WTC11 (cell line): ENCODE results near the gene BMPER.

Experiments
- CTCF ChIP-seq: fragments of 200-600 bp; IDR thresholded peaks from 2 replicates; pipeline ENCODE4 v1.8.0; 2022; ENCODE audit warnings: antibody characterized with exemption
- E2F4 ChIP-seq: sonication (generic); formaldehyde crosslinking; IDR thresholded peaks from 2 replicates; pipeline ENCODE4 v1.8.1; 2022; ENCODE audit warnings: low read depth, mild to moderate bottlenecking, moderate library complexity, missing genetic modification reagents, borderline replicate concordance
- FOXK1 ChIP-seq: sonication (generic); formaldehyde crosslinking; IDR thresholded peaks from 2 replicates; pipeline ENCODE4 v1.8.0; 2022; ENCODE audit warnings: mild to moderate bottlenecking, moderate library complexity, missing genetic modification reagents
- NFATC4 ChIP-seq: fragments of 250-450 bp; sonication (Bioruptor Pico); IDR thresholded peaks from 2 replicates; pipeline ENCODE4 v1.9.0; 2021; ENCODE audit warnings: mild to moderate bottlenecking
- USF1 ChIP-seq: sonication (generic); formaldehyde crosslinking; IDR thresholded peaks from 2 replicates; pipeline ENCODE4 v1.8.0; 2022; ENCODE audit warnings: mild to moderate bottlenecking, missing genetic modification reagents

GRCh38 chr7:33986451-33986850, 81.1 kb downstream of the BMPER start:
- TF ChIP-seq CTCF = no peak
- no peak for TF ChIP-seq NFATC4 (CRISPR knock-in tag)
- TF ChIP-seq E2F4 (CRISPR knock-in tag) = no peak
- no peak for TF ChIP-seq FOXK1
- TF ChIP-seq USF1 (CRISPR knock-in tag) = no peak
